Tibial artery (tissue), 4 donors: Measurements from ENCODE around the gene DNAJC18.
"Not testable (repeated sequence)": the region's sequence is repeated elsewhere in the genome, so short reads cannot be mapped to it uniquely, and the experiment has no call there.

Source experiments
- DNase-seq, 2 donors: peaks; one replicate each; pipeline ENCODE4 v3.0.0-alpha.2; 2019
- H3K27ac ChIP-seq, 2 donors: fragments of 200-600 bp; sonication (generic) in 1 of 2; 1 replicate in 1 of 2; 2 replicates in 1 of 2; pipeline ENCODE4 v1.5.1; 2018 to 2019; ENCODE audit warnings: mild to moderate bottlenecking in 1 of 2
- H3K27me3 ChIP-seq, 2 donors: fragments of 200-600 bp; sonication (generic) in 1 of 2; one replicate each; pipeline versions ENCODE4 v1.5.1 to v1.6.0; 2016 to 2019
- H3K36me3 ChIP-seq, 3 donors: fragments of 200-600 bp; sonication (generic) in 2 of 3; one replicate each; pipeline ENCODE4 v1.5.1; 2016 to 2019; ENCODE audit warnings: mild to moderate bottlenecking in 2 of 3
- H3K4me1 ChIP-seq, 4 donors: fragments of 200-600 bp; sonication (generic) in 2 of 4; 1 replicate in 3 of 4; 2 replicates in 1 of 4; pipeline ENCODE4 v1.5.1; 2016 to 2019
- H3K4me3 ChIP-seq, 2 donors: fragments of 200-600 bp; sonication (generic) in 1 of 2; 1 replicate in 1 of 2; 2 replicates in 1 of 2; pipeline ENCODE4 v1.5.1; 2018 to 2019; ENCODE audit warnings: mild to moderate bottlenecking in 2 of 2
- H3K9me3 ChIP-seq, 3 donors: fragments of 200-600 bp; sonication (generic) in 1 of 3; one replicate each; pipeline ENCODE4 v1.5.1; 2016 to 2019
- intact Hi-C: fragments of 100-400 bp; cut with DNase I; formaldehyde crosslinking; loops from one replicate; pipeline ENCODE4 v1.15.0; 2023; ENCODE audit warnings: low total_unique reads
- TF ChIP-seq, protein P1 (sequence below), 2 experiments: fragments of 200-600 bp in 1 of 2; fragments of 450-650 bp in 1 of 2; IDR thresholded peaks; one replicate each; pipeline ENCODE4 v1.5.1; 2017 to 2019; ENCODE audit warnings: antibody characterized with exemption in 2 of 2, mild to moderate bottlenecking in 1 of 2, moderate library complexity in 1 of 2

Gene DNAJC18

DNA sequence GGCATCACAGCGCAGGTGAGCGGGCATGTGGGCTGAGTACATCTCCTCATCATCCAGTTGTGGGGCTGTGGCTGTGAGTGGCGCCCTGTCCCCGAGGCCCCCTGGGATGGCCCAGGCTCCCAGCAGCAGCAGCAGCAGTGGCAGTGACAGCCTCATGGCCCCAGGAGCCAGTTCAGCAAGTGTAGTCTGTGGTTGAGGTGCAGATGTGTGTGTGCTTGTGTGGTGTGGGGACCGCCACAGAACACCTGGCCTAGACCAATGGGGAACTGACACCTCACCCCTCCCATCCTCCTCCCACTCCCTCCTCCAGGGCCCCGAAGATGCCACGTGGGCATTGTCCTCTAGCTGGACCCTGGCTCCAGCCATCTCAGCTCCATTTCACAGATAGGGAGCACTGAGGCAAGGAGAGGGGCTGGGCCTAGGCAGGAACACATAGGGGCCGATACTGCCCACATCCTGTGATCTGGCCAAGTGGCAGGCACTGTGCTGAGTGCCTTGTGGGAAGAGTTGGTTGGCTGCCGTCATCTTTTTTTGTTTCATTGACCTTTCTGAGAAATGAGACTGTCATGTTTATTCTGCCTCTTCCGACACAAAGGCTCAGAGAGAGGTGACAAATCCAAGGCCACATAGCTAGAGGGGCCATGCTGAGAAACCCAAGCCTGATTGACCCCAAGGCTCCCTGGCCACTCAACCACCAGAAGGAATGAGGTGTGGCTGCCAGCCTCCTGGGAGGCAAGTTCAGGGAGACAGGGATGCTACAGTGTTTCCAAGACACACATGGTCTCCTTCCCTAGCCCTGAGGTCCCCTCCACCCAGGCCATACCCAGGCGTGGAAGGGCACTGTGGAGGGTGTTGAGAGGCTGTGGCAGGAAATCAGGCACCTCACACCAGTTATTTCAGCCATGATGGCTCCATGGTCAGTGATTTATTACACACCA, 49.4 kb downstream of the DNAJC18 start, which contains the start of gene MZB1:
Gene MZB1 (minus strand): TSS at position 213 of the 938 bp plus-strand sequence. CDS start 57 bp downstream, at position 156.
- DNase-seq = no peak
- H3K27me3 ChIP-seq = peaks cover 0 to 28% of the 10 kb centered on the region in 2 donors
- H3K36me3 ChIP-seq = no peaks in the 10 kb centered on the region
- intact Hi-C loops = no loop called here
- H3K4me1 ChIP-seq = peaks cover 0 to 43% (median 19%) of the 10 kb centered on the region in 4 donors
- no peak within 1 kb of the TSS for H3K27ac ChIP-seq
- no peaks in the 10 kb centered on the region for H3K9me3 ChIP-seq
- TF ChIP-seq, protein P1, sequence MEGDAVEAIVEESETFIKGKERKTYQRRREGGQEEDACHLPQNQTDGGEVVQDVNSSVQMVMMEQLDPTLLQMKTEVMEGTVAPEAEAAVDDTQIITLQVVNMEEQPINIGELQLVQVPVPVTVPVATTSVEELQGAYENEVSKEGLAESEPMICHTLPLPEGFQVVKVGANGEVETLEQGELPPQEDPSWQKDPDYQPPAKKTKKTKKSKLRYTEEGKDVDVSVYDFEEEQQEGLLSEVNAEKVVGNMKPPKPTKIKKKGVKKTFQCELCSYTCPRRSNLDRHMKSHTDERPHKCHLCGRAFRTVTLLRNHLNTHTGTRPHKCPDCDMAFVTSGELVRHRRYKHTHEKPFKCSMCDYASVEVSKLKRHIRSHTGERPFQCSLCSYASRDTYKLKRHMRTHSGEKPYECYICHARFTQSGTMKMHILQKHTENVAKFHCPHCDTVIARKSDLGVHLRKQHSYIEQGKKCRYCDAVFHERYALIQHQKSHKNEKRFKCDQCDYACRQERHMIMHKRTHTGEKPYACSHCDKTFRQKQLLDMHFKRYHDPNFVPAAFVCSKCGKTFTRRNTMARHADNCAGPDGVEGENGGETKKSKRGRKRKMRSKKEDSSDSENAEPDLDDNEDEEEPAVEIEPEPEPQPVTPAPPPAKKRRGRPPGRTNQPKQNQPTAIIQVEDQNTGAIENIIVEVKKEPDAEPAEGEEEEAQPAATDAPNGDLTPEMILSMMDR (IDR thresholded peaks at IDR 0.05) = no peak
- H3K4me3 ChIP-seq = no peak within 1 kb of the TSS

DNA sequence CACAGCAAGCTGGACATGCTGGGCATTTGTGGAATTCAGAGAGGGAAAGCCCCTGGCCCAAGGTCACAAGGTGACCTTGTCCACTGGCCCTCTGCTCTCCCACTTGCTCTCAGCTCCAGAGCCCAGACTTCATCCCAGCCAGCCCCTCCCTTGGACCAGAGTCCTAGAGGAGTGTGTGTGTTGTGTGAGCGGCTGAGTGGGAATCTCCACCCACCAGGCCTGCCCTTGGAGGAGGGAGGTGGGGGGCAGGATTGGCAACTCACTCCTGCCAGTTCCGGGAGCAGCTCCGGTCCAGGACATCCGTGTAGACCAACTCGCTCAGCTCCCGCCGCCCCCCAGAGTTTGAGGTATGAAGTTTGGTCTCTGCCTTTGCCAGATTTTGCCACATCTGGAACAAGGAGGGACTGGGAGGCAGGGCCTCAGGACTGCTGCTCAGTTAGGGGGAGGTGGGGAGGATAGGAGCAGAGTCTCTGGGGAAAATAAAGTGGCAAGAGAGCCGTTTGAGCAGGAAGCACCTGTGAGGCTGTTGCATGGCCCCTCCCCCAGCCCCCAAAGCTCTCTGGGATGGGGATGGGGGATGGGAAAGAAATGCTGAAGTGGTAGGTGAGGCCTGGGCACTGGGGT, 51.0 kb downstream of the DNAJC18 start:
- Histone ChIP-seq H3K9me3 (no peaks in the 10 kb centered on the region), H3K4me3 (no peak overlapping the region), H3K27me3 (peaks cover 0 to 12% of the 10 kb centered on the region in 2 donors), H3K4me1 (peaks cover 0 to 35% (median 15%) of the 10 kb centered on the region in 4 donors), H3K36me3 (no peaks in the 10 kb centered on the region), H3K27ac (no peak overlapping the region)
- TF ChIP-seq, protein P1 (IDR thresholded peaks at IDR 0.05) = no peak
- DNase-seq = peak in 1 of 2 donors; percentile 63
- intact Hi-C loops = no loop called here

DNA sequence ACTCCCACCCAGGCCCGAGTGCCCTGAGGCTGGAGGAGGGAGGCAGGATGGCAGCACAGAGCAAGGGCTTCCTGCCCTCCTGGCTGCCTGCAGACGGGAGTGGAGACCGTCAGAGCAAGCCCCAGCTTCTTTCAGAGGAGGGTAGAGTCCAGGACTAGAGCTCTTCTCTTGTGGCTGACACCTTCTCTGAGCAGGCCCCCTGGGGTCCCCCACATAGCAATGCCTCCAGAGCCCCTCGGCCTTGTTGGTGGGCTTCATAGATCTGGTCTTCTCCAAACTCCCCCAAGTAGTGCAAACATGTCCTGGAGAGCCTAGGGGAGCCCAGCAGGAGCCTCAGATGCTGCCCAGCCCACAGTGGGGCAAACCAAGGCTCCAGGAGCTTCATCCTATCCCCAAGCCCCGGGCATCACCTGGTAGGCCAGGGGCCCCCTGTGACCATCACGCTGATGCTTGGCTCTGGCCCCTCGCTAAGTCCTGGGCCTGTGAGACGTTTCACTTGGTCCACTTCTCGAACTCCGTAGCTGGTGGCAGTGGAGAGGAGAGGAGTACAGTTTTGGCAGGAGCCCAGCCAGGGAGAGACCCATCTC, 51.6 kb downstream of the DNAJC18 start:
- intact Hi-C loops = no loop called here
- Histone ChIP-seq H3K4me3 (no peak overlapping the region), H3K27ac (no peak overlapping the region), H3K4me1 (peaks cover 0 to 29% (median 12%) of the 10 kb centered on the region in 4 donors), H3K36me3 (no peaks in the 10 kb centered on the region), H3K9me3 (no peaks in the 10 kb centered on the region), H3K27me3 (peaks cover 0 to 7% of the 10 kb centered on the region in 2 donors)
- TF ChIP-seq, protein P1 (IDR thresholded peaks at IDR 0.05) = no peak
- no peak for DNase-seq

DNA sequence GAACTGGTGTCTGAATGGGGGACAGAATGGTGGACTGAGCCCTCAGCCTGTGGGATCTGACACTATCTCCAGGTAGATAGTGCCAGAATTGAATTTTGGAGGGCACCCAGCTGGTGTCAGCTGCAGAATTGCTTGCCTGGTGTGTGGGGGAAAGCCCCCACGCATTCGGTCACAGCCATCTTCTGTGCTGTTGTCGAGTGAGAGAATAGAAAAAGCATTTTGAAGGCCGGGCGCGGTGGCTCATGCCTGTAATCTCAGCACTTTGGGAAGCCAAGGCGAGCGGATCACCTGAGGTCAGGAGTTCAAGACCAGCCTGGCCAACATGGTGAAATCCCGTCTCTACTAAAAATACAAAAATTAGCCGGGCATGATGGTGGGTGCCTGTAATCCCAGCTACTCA, 52.4 kb downstream of the DNAJC18 start:
- H3K9me3 ChIP-seq, H3K4me3 ChIP-seq, intact Hi-C loops, H3K36me3 ChIP-seq, H3K27ac ChIP-seq, H3K27me3 ChIP-seq: not testable (repeated sequence)
- H3K4me1 ChIP-seq = peaks cover 0 to 23% (median 9%) of the 10 kb centered on the region in 4 donors
- DNase-seq = peak in 1 of 2 donors; percentile 43

DNA sequence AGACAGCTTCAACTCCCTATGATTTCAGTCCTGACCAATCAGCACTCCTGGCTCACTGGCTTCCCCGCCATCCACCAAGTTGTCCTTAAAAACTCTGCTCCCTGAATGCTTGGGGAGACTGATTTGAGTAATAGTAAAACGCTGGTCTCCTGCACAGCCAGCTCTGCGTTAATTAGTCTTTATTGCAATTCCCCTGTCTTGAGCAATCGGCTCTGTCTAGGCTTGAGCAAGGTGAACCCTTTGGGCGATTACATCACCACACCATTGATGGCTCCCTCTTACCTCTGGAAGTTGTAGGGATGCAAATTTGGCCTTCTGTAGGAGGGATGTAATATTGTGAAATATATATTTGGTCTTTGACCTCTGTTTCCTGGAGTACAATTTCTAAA, 53.3 kb downstream of the DNAJC18 start:
- Histone ChIP-seq H3K4me3 (no peak overlapping the region), H3K9me3 (no peaks in the 10 kb centered on the region), H3K27me3 (no peaks in the 10 kb centered on the region), H3K4me1 (peaks cover 0 to 20% (median 9%) of the 10 kb centered on the region in 4 donors), H3K27ac (no peak overlapping the region), H3K36me3 (no peaks in the 10 kb centered on the region)
- intact Hi-C loops = no loop called here
- DNase-seq = peak in 1 of 2 donors; percentile 46
- TF ChIP-seq, protein P1 (IDR thresholded peaks at IDR 0.05) = no peak
